GM12872 (cell line): ENCODE measurements around the gene RHBDF1.

Source experiments
- TF ChIP-seq, protein P1 (sequence below): IDR thresholded peaks from 3 replicates; pipeline ENCODE4 v1.5.1; 2011; ENCODE audit warnings: low read depth, mild to moderate bottlenecking, low read length, moderate library complexity; ENCODE audit not compliant: insufficient read depth

RHBDF1 gene

GRCh38 chr16:42069-42457, 30.4 kb downstream of the RHBDF1 start:
- TF ChIP-seq, protein P1, sequence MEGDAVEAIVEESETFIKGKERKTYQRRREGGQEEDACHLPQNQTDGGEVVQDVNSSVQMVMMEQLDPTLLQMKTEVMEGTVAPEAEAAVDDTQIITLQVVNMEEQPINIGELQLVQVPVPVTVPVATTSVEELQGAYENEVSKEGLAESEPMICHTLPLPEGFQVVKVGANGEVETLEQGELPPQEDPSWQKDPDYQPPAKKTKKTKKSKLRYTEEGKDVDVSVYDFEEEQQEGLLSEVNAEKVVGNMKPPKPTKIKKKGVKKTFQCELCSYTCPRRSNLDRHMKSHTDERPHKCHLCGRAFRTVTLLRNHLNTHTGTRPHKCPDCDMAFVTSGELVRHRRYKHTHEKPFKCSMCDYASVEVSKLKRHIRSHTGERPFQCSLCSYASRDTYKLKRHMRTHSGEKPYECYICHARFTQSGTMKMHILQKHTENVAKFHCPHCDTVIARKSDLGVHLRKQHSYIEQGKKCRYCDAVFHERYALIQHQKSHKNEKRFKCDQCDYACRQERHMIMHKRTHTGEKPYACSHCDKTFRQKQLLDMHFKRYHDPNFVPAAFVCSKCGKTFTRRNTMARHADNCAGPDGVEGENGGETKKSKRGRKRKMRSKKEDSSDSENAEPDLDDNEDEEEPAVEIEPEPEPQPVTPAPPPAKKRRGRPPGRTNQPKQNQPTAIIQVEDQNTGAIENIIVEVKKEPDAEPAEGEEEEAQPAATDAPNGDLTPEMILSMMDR: no peak

DNA sequence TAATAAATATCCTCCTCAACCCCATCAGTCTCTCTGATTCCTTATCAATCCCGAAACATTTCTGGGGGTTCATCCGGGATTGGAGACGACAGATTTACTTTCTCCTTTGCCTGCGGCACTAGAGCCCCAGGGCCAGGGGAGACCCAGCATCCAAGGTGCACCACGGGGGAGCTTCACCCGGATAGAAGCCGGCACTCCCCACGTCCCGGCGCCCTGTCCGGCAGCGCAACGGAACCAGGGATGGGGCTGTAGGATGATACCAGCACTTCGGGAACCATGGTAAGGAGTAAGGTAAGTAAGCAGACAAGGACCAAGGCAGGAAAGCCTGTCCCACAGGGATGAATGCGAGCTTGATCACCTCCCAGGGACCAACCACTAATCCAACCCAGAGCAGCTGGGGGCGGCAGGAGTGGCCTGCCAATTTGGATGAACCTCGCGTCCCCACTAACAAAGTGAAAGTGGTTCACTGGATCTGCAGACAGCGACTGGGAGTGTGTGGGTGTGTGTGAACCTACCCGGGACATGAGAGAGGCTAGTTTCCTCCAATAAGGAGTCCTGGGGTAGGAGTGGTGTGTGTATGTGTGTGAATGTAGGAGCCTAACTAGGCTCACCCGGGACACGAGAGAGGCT, 30.9 kb downstream of the RHBDF1 start:
- TF ChIP-seq, protein P1: no peak

DNA sequence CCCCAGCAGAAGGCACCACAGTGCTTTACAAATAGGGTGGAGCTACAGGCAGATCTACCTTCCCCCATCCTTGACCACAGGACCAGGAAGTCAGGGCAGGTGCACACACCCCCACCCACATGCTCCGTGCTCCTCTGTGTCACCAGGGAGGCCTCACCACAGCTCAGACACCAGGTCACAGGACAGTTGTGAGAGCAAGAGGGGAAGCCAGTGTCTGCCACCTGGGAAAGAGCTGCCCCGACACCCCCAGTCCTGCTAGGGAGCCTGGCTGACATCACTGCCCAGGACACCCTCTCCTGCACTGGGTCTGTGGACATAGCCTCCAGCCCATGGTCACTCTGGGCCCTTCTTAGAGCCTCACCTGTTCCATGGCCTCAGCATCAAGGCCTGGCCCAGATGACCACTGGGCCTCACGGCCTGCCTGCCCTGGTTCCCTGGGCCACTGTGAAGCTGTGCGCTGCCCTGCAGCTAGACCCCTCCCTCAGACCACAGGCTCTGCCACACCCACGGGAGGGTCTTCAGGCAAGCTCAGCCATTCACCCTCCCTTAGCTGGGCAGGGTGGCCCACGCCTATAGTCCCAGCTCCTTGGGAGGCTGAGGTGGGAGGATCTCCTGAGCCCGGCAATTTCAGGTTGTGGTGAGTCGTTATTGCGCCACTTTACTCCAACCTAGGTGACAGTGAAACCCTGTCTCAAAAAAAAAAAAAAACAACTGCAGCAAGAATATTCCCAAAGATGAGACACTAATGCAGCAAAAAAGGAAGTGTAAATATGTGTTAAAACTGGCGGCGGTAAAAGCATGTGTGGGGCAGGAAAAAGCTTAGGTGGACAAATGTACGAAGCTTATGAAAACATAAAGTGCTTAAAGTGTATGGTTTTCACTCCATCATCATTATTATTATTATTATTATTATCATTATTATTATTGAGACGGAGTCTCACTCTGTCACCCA, 33.2 kb downstream of the RHBDF1 start:
- TF ChIP-seq, protein P1: no peak

DNA sequence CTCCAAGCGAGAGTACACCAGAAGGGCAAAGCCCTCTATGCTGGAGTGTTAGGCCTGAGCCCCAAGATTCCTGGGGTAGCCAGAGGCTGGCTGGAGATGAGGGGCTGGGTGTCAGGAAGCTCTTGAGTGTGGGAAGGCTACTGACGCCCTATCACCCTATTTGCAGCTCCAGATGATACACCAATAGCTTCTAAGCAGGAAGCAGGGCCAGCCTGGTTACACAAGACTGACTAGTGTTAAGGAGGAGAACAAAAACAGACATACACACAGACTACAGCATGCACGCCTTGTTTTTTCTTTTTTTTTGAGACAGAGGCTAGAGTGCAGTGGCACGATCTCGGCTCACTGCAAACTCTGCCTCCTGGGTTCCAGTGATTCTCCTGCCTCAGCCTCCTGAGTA, 34.9 kb downstream of the RHBDF1 start:
- TF ChIP-seq, protein P1: no peak

- TF ChIP-seq, protein P1: no peak
Observed at GRCh38 chr16:36336-36984, 36.0 kb downstream of the RHBDF1 start.

- TF ChIP-seq, protein P1: no peak
Observed at GRCh38 chr16:35678-36305, 36.6 kb downstream of the RHBDF1 start.

DNA sequence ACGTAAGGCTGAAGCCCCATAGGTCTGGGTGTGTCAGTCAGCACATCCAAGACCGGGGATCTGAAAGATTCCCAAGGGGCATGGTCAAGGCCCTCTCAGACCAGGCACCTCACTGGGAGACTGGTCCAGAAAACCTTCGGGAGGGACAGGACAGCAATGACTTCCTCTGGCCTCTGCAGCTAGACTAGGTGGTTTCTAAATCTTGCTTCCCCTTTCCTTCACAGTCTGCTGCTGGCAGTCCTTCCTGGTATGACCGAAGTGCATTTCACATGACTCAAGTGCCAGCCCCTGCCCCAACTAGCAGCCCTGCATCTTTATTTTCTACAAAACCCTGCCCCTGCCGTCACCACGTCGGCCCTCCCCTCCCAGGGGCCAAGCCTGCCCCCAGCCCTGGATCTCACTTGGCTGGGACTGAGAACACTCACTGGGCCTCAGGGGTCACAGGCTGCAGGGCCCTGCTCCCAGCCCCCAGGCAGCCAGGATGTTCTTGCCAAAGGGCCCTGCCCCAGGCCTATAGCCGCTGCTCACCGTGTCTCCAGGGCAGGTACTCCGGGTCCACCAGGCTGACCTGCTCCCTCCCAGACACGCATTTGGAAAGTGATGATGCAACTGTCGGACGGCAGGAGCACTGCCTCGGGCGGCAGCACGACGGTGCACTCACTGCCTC, 37.3 kb downstream of the RHBDF1 start:
- TF ChIP-seq, protein P1: no peak
